ENCODE measurements around the gene NNMT. TPM values are rescaled to one million over a fixed set of nuclear protein-coding genes. Genes with fewer than 3 reads are reported as not detected.

Gene NNMT
- total and polyA plus RNA-seq, 9 of the 15 experiments (the other 6 are each of a cell fraction or from before 2014, with no cell fraction given), result 6.1 to 15.0 (median 11.2) TPM

- FAIRE-seq (no peak), DNase-seq (ENCODE audit: extremely low read depth in 1 of 4, low spot score in 3 of 4) (no peak), ATAC-seq (no peak)
- intact Hi-C loops (cut with micrococcal nuclease) (no loop called here), in situ Hi-C loops (cut with MboI) (loop anchor here (25.0 kb wide), 1 partner anchor 946 kb away; the partner anchor contains the start of gene TTC12)
- no peaks in the 10 kb centered on the region for H3K27me3 ChIP-seq (ENCODE audit: control insufficient read depth in 2 of 2, insufficient read depth in 2 of 2, low read length in 2 of 2)
- no peak overlapping the region for H3K4me2 ChIP-seq (ENCODE audit: insufficient read depth, low read length)
- H3K36me3 ChIP-seq (ENCODE audit: control insufficient read depth, insufficient read depth, low read length), result no peaks in the 10 kb centered on the region
- TF ChIP-seq ZNF696 (CRISPR knock-in tag; conservative IDR thresholded peaks at IDR 0.05) (no peak), FOXO4 (CRISPR knock-in tag; IDR thresholded peaks at IDR 0.05) (no peak), BCL6 (CRISPR knock-in tag; IDR thresholded peaks at IDR 0.05) (no peak), ZNF184 (CRISPR knock-in tag; IDR thresholded peaks at IDR 0.05) (no peak)
- ChIA-PET POLR2A (interaction anchor here (0.5 to 0.7 kb wide), 2 partner anchors 205 to 1308 kb away, joined by 3 read pairs; no protein-coding TSS in a partner anchor), CTCF (ENCODE audit: low intra/inter-chr PET ratio) (no interaction called here)
- no peak overlapping the region for H3K4me3 ChIP-seq
- H3K9me3 ChIP-seq (replicated peaks; ENCODE audit: control insufficient read depth, insufficient read depth, low read depth, low read length), result no peaks in the 10 kb centered on the region
- peaks cover 13 to 22% of the 10 kb centered on the region in 2 experiments; a peak in 4 of 5 replicates for H3K4me1 ChIP-seq (replicated peaks in 1 of 2; ENCODE audit: control insufficient read depth in 2 of 2, insufficient read depth in 2 of 2, low read length in 2 of 2)
- no peak overlapping the region for H2AFZ ChIP-seq (ENCODE audit: low read depth, low read length)
- peaks cover 3% of the 10 kb centered on the region for H3K9me1 ChIP-seq (ENCODE audit: control insufficient read depth, insufficient read depth, low read length)
- WGBS (ENCODE audit: insufficient coverage, low coverage, missing lambda C conversion rate), result 68% methylated on average over 4 of the region's 7 CpGs
- no peak overlapping the region for H3K9ac ChIP-seq (ENCODE audit: insufficient read depth in 1 of 2, low read depth in 2 of 2, low read length in 2 of 2)
- BruUV-seq (replicated peaks), result no TSS peak
- H3K79me2 ChIP-seq (ENCODE audit: control insufficient read depth, insufficient read depth, low read length), result no peaks in the 10 kb centered on the region
- H4K20me1 ChIP-seq (replicated peaks; ENCODE audit: control insufficient read depth, insufficient read depth, low read length), result no peaks in the 10 kb centered on the region
- H3K27ac ChIP-seq (ENCODE audit: extremely low read depth, low read depth, low read length), result no peak overlapping the region
Measured at GRCh38 chr11:114258696-114259095, 37.5 kb upstream of the NNMT start.

GRCh38 chr11:114259124-114259526 lies 37.1 kb upstream of the NNMT start:
- ChIA-PET POLR2A (interaction anchor here (0.5 to 0.7 kb wide), 2 partner anchors 205 to 1308 kb away, joined by 3 read pairs; no protein-coding TSS in a partner anchor), CTCF (ENCODE audit: low intra/inter-chr PET ratio) (no interaction called here)
- 0 out of 4 replicates have a peak overlapping the region, but pooled peaks of 1 of the 2 experiments have one; percentile 5 for H3K9ac ChIP-seq (ENCODE audit: insufficient read depth in 1 of 2, low read depth in 2 of 2, low read length in 2 of 2)
- H3K4me2 ChIP-seq (ENCODE audit: insufficient read depth, low read length), result no peak overlapping the region
- no peaks in the 10 kb centered on the region for H3K36me3 ChIP-seq (ENCODE audit: control insufficient read depth, insufficient read depth, low read length)
- no peak overlapping the region for H3K27ac ChIP-seq (ENCODE audit: extremely low read depth, low read depth, low read length)
- no peak overlapping the region for H3K4me3 ChIP-seq
- H3K27me3 ChIP-seq (ENCODE audit: control insufficient read depth in 2 of 2, insufficient read depth in 2 of 2, low read length in 2 of 2), result no peaks in the 10 kb centered on the region; a peak in 1 of 5 replicates
- H3K4me1 ChIP-seq (replicated peaks in 1 of 2; ENCODE audit: control insufficient read depth in 2 of 2, insufficient read depth in 2 of 2, low read length in 2 of 2), result peaks cover 14 to 22% of the 10 kb centered on the region in 2 experiments; a peak in 4 of 5 replicates
- H2AFZ ChIP-seq (ENCODE audit: low read depth, low read length), result no peak overlapping the region
- BruUV-seq (replicated peaks), result no TSS peak
- ATAC-seq, result no peak
- intact Hi-C loops (cut with micrococcal nuclease) (no loop called here), in situ Hi-C loops (cut with MboI) (loop anchor here (25.0 kb wide), 1 partner anchor 947 kb away; the partner anchor contains the start of gene TTC12)
- H3K9me1 ChIP-seq (ENCODE audit: control insufficient read depth, insufficient read depth, low read length), result peaks cover 3% of the 10 kb centered on the region
- WGBS (ENCODE audit: insufficient coverage, low coverage, missing lambda C conversion rate), result 49% methylated on average over 10 of the region's 10 CpGs
- no peak for FAIRE-seq
- H3K79me2 ChIP-seq (ENCODE audit: control insufficient read depth, insufficient read depth, low read length), result no peaks in the 10 kb centered on the region
- DNase-seq (ENCODE audit: extremely low read depth in 1 of 4, low spot score in 3 of 4), result no peak
- no peaks in the 10 kb centered on the region for H4K20me1 ChIP-seq (replicated peaks; ENCODE audit: control insufficient read depth, insufficient read depth, low read length)
- no peaks in the 10 kb centered on the region for H3K9me3 ChIP-seq (replicated peaks; ENCODE audit: control insufficient read depth, insufficient read depth, low read depth, low read length)
- TF ChIP-seq GABPB2 (CRISPR knock-in tag; conservative IDR thresholded peaks at IDR 0.05) (no peak), ZNF174 (CRISPR knock-in tag; IDR thresholded peaks at IDR 0.05) (no peak), KDM4B (IDR thresholded peaks at IDR 0.05; ENCODE audit: borderline replicate concordance in 2 of 2, low read depth in 1 of 2) (no peak), IRF9 (tag; IDR thresholded peaks at IDR 0.05) (no peak), TCF7 (IDR thresholded peaks at IDR 0.05; ENCODE audit: borderline replicate concordance) (no peak), NR4A1 (CRISPR knock-in tag; IDR thresholded peaks at IDR 0.05) (no peak), NR4A1 (tag; IDR thresholded peaks at IDR 0.05) (no peak), ID3 (CRISPR knock-in tag; IDR thresholded peaks at IDR 0.05) (no peak), ID3 (tag; IDR thresholded peaks at IDR 0.05) (no peak)

All from K562 (cell line).